HG03064 (cell line): ENCODE results near the gene ATG4D.
"Not testable (repeated sequence)": the region's sequence is repeated elsewhere in the genome, so short reads cannot be mapped to it uniquely, and the experiment has no call there.

ENCODE experiments used
- ATAC-seq: cut with Tn5 transposase; IDR thresholded peaks from one replicate; pipeline ENCODE4 v1.9.1; 2021; ENCODE audit warnings: low read depth; ENCODE audit not compliant: unreplicated experiment

The ATG4D gene

GRCh38 chr19:10550336-10550735, 6.6 kb downstream of the ATG4D start:
- no peak for ATAC-seq

GRCh38 chr19:10551006-10551405, 7.3 kb downstream of the ATG4D start:
- not testable (repeated sequence) for ATAC-seq

- ATAC-seq, result no peak
These were observed 8.1 kb downstream of the ATG4D start for GRCh38 chr19:10551698-10552301.

GRCh38 chr19:10552510-10553053, 8.9 kb downstream of the ATG4D start:
- ATAC-seq, result no peak

GRCh38 chr19:10553087-10553667, 9.5 kb downstream of the ATG4D start:
- no peak for ATAC-seq

GRCh38 chr19:10553943-10554381, 10.3 kb downstream of the ATG4D start:
- no peak for ATAC-seq

- no peak for ATAC-seq
These were observed 11.3 kb downstream of the ATG4D start for GRCh38 chr19:10554760-10555609.

GRCh38 chr19:10555610-10555973, 11.9 kb downstream of the ATG4D start:
- no peak for ATAC-seq

GRCh38 chr19:10557603-10558197, 14.0 kb downstream of the ATG4D start:
- ATAC-seq, result no peak

- ATAC-seq, result no peak
These were observed 16.4 kb downstream of the ATG4D start for GRCh38 chr19:10560154-10560553.

- ATAC-seq, result no peak
These were observed 18.9 kb downstream of the ATG4D start for GRCh38 chr19:10562609-10563008.

GRCh38 chr19:10565028-10565566, 21.4 kb downstream of the ATG4D start:
- no peak for ATAC-seq

GRCh38 chr19:10565567-10566407, 22.1 kb downstream of the ATG4D start, which contains the start of gene KRI1:
Gene KRI1, minus strand, starts transcription at chr19:10566010. Its CDS starts 11 bp downstream, at chr19:10565999.
- ATAC-seq, result no peak

- no peak for ATAC-seq
These were observed 22.6 kb downstream of the ATG4D start for GRCh38 chr19:10566408-10566657.

GRCh38 chr19:10566658-10567410, 23.1 kb downstream of the ATG4D start:
- ATAC-seq, result no peak

- no peak for ATAC-seq
These were observed 24.0 kb downstream of the ATG4D start for GRCh38 chr19:10567656-10568055.

- ATAC-seq, result peak; percentile 16
These were observed 24.5 kb downstream of the ATG4D start for GRCh38 chr19:10568062-10568825.

- ATAC-seq, result peak; percentile 57
These were observed 25.3 kb downstream of the ATG4D start, which contains the start of gene CDKN2D for GRCh38 chr19:10568826-10569651. Gene CDKN2D, minus strand, starts transcription at chr19:10568979. Its CDS starts 326 bp downstream, at chr19:10568653.
